ENCODE results near the gene MEGF11. TPM values are rescaled to one million over a fixed set of nuclear protein-coding genes. Genes with fewer than 3 reads are reported as not detected.

MEGF11 gene
- total RNA-seq, 4 donors from 2014 or later = not detected

GRCh38 chr15:65901836-65902235, 351.7 kb downstream of the MEGF11 start:
- Histone ChIP-seq H3K9me3 (no peaks in the 10 kb centered on the region), H3K4me3 (no peak overlapping the region), H3K27me3 (no peaks in the 10 kb centered on the region), H3K36me3 (peaks cover 0 to 83% (median 11%) of the 10 kb centered on the region in 3 donors), H3K27ac (peak overlapping the region; percentile 9 to 78 (median 56)), H3K4me1 (peaks cover 15 to 54% (median 16%) of the 10 kb centered on the region in 3 donors)
- intact Hi-C loops (cut with DNase I) = no loop called here
- DNase-seq = no peak
- 85 to 87% methylated on average over 3 of the region's 3 CpGs for WGBS, 2 donors
- TF ChIP-seq POLR2A (IDR thresholded peaks at IDR 0.05) = no peak
- TF ChIP-seq, protein P1, sequence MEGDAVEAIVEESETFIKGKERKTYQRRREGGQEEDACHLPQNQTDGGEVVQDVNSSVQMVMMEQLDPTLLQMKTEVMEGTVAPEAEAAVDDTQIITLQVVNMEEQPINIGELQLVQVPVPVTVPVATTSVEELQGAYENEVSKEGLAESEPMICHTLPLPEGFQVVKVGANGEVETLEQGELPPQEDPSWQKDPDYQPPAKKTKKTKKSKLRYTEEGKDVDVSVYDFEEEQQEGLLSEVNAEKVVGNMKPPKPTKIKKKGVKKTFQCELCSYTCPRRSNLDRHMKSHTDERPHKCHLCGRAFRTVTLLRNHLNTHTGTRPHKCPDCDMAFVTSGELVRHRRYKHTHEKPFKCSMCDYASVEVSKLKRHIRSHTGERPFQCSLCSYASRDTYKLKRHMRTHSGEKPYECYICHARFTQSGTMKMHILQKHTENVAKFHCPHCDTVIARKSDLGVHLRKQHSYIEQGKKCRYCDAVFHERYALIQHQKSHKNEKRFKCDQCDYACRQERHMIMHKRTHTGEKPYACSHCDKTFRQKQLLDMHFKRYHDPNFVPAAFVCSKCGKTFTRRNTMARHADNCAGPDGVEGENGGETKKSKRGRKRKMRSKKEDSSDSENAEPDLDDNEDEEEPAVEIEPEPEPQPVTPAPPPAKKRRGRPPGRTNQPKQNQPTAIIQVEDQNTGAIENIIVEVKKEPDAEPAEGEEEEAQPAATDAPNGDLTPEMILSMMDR (IDR thresholded peaks at IDR 0.05) = no peak

DNA sequence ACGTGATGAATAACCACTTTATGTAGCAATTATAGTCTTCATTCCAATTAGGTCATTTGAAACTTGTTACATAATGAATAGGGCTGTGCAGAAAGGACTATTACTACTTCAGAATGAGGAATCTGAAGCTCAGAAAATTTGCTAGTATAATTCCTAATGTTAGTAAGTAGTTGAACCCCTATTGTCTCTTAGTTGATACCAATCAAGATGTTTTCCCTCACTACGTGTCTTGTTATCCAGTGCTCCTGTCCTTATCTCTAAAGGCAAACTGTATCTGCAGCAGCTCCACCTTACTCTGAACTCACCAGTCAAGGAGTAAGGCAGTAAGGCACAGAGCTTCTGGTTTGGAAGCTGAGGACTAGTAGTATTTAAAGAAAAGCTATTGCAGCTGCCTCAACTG, 352.2 kb downstream of the MEGF11 start:
- H3K27me3 ChIP-seq = no peaks in the 10 kb centered on the region
- H3K4me3 ChIP-seq = no peak overlapping the region
- intact Hi-C loops (cut with DNase I) = no loop called here
- no peaks in the 10 kb centered on the region for H3K9me3 ChIP-seq
- H3K4me1 ChIP-seq = peaks cover 14 to 49% (median 16%) of the 10 kb centered on the region in 3 donors
- DNase-seq = no peak
- TF ChIP-seq POLR2A (IDR thresholded peaks at IDR 0.05) = no peak
- TF ChIP-seq, protein P1 (IDR thresholded peaks at IDR 0.05) = no peak
- peaks cover 0 to 83% (median 11%) of the 10 kb centered on the region in 3 donors for H3K36me3 ChIP-seq
- WGBS, 2 donors = 61 to 75% methylated on average over 2 of the region's 2 CpGs
- peak overlapping the region in 3 of 4 donors; percentile 9 to 78 (median 44) for H3K27ac ChIP-seq

- intact Hi-C loops (cut with DNase I) = no loop called here
- TF ChIP-seq POLR2A (IDR thresholded peaks at IDR 0.05) = no peak
- TF ChIP-seq, protein P1 (IDR thresholded peaks at IDR 0.05) = no peak
- no peaks in the 10 kb centered on the region for H3K27me3 ChIP-seq
- whole genome bisulfite sequencing, 2 donors = 96 to 97% methylated on average over 3 of the region's 3 CpGs
- H3K36me3 ChIP-seq = peaks cover 0 to 83% (median 11%) of the 10 kb centered on the region in 3 donors
- H3K4me3 ChIP-seq = no peak overlapping the region
- no peak overlapping the region for H3K27ac ChIP-seq
- H3K4me1 ChIP-seq = peaks cover 6 to 41% (median 18%) of the 10 kb centered on the region in 3 donors
- no peaks in the 10 kb centered on the region for H3K9me3 ChIP-seq
- no peak for DNase-seq
These were observed 353.1 kb downstream of the MEGF11 start for GRCh38 chr15:65900488-65900887.

- H3K27ac ChIP-seq = no peak overlapping the region
- no peaks in the 10 kb centered on the region for H3K27me3 ChIP-seq
- intact Hi-C loops (cut with DNase I) = no loop called here
- H3K4me1 ChIP-seq = peaks cover 0 to 9% (median 3%) of the 10 kb centered on the region in 3 donors
- H3K36me3 ChIP-seq = peaks cover 0 to 97% (median 6%) of the 10 kb centered on the region in 3 donors
- H3K9me3 ChIP-seq = no peaks in the 10 kb centered on the region
- no peak for DNase-seq
- TF ChIP-seq, protein P1 (IDR thresholded peaks at IDR 0.05) = no peak
- TF ChIP-seq POLR2A (IDR thresholded peaks at IDR 0.05) = no peak
- 80 to 81% methylated on average over 2 of the region's 2 CpGs for WGBS, 2 donors
- H3K4me3 ChIP-seq = no peak overlapping the region
These were observed 357.3 kb downstream of the MEGF11 start for GRCh38 chr15:65896236-65896635.

- H3K27ac ChIP-seq = no peak overlapping the region
- TF ChIP-seq, protein P1 (IDR thresholded peaks at IDR 0.05) = no peak
- no peaks in the 10 kb centered on the region for H3K27me3 ChIP-seq
- intact Hi-C loops (cut with DNase I) = no loop called here
- DNase-seq = no peak
- peaks cover 0 to 3% (median 3%) of the 10 kb centered on the region in 3 donors for H3K4me1 ChIP-seq
- H3K9me3 ChIP-seq = no peaks in the 10 kb centered on the region
- H3K4me3 ChIP-seq = no peak overlapping the region
- H3K36me3 ChIP-seq = peaks cover 3 to 97% (median 11%) of the 10 kb centered on the region in 3 donors
- WGBS, 2 donors = 88 to 92% methylated on average over 5 of the region's 5 CpGs
These were observed 360.5 kb downstream of the MEGF11 start for GRCh38 chr15:65893060-65893459.
